GM18519 (cell line): ENCODE data around the gene C13orf46.

ENCODE experiments used
- ATAC-seq: cut with Tn5 transposase; IDR thresholded peaks from one replicate; pipeline ENCODE4 v1.9.1; 2021; ENCODE audit warnings: mild to moderate bottlenecking, moderate library complexity; ENCODE audit not compliant: unreplicated experiment, low FRiP score

Gene C13orf46

DNA sequence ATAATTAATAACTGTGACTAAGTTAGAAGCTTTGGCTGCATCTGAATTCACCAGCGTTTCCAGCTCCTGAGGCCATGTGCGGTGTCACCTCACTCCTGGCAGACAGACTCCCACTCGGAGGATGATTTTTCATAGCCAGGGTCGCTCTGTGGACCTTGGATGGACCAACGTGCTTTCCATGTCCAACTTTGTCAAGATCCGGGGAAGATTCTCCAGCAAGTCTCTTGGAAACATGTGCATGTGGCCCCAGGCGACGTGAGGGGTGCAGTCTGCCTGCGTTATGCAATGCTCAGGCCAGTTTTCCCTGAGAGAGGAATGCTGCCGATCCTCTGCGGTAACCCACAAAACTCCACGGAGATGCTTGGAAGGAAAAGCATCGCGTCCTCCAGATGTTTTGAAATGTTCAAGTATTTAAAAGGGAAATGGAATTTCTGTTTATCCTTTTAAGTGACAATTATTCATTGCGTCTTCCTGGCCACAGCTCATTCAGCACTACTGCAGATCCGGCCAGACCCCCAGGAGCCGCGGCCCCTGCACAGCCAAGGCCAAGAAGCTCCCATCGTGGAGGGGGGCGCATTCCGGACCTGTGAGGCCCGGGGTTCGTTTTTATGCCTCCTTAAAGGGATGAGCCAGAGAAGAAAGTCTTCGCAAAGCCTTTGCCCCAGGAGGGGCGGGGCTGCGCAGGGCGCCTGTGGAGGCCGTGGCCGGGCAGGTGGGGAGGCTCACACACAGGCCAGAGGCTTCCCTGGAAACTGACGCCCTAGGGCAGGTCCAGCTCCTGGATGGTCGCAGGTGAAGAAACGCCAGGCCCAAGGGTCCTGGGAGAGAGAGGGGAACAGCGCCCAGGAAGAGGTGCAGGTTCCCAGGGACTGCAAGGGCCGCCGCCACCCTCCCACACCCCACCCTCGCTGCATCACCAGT, 46.0 kb downstream of the C13orf46 start:
- no peak for ATAC-seq

GRCh38 chr13:113926951-113927660, 46.8 kb downstream of the C13orf46 start:
- no peak for ATAC-seq

- no peak for ATAC-seq
Observed at GRCh38 chr13:113926301-113926761, 47.5 kb downstream of the C13orf46 start.

GRCh38 chr13:113924184-113924901, 49.5 kb downstream of the C13orf46 start:
- ATAC-seq = no peak

- no peak for ATAC-seq
Observed at GRCh38 chr13:113923376-113924063, 50.4 kb downstream of the C13orf46 start.

DNA sequence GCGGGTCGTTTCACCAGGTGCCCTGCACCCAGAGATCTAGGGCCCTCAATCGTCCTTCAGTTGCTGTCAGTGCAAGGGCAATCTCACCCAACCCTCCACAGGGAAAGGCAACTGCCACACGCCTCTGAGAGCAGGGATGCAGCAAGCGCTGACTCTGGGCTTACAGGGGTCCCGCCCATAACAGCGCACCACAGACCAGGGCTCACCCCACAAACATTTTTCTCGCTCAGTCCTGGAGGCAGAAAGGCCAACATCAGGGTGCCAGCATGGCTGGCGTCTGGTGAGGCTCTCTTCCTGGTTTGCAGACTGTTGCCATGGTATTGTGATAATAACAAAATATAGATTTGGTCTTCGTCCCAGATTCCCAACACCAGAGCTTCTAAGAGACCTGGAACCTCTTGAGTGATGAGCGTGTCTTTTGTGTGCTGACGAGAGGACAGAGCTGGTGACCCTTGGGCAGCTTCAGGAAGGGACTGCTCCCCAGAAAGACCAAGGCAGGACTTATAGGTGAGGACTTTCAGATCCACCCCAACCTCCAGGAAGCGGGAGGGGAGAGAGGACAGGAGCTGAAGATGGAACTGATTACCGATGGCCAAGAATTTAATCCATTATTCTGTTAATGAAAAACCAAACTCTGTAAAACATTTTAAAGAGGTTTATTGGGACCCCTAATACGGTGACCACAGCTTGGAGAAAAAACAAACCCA, 51.3 kb downstream of the C13orf46 start:
- no peak for ATAC-seq

GRCh38 chr13:113921763-113922162, 52.1 kb downstream of the C13orf46 start:
- no peak for ATAC-seq

DNA sequence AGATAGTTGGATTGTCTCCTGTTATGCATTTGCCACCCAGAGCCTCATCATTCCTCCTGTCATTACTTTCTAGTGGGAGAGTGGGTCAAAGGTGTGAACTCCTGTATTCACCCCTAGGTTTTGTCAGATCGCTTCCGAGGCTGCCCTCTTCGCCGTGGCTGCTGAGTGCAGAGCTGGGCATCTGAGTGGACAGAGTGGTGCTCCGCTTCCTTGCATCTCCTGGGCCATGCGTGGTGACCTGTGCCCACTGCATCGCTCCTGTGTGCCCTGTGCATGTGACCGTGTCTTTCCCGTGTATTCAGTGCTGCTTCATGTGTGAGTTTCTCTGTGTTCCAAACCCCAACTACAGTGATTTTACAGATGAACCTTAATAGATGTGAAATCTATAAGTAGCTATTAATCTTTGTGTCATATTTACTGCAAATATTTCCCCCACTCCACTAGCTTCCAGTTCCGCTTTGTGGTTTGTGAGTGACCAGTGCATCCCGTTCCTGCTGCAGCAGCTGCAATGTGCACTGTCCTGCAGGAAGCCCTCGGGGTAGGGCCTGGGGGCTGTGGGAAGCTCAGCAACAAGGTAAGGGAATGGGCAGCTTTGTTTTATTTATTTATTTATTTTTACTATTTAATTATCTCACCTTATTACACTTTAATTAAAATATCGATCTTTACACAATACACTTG, 53.1 kb downstream of the C13orf46 start:
- no peak for ATAC-seq

GRCh38 chr13:113919761-113920559, 53.9 kb downstream of the C13orf46 start:
- no peak for ATAC-seq

GRCh38 chr13:113918981-113919701, 54.7 kb downstream of the C13orf46 start:
- no peak for ATAC-seq

GRCh38 chr13:113918580-113918979, 55.3 kb downstream of the C13orf46 start:
- ATAC-seq = no peak

DNA sequence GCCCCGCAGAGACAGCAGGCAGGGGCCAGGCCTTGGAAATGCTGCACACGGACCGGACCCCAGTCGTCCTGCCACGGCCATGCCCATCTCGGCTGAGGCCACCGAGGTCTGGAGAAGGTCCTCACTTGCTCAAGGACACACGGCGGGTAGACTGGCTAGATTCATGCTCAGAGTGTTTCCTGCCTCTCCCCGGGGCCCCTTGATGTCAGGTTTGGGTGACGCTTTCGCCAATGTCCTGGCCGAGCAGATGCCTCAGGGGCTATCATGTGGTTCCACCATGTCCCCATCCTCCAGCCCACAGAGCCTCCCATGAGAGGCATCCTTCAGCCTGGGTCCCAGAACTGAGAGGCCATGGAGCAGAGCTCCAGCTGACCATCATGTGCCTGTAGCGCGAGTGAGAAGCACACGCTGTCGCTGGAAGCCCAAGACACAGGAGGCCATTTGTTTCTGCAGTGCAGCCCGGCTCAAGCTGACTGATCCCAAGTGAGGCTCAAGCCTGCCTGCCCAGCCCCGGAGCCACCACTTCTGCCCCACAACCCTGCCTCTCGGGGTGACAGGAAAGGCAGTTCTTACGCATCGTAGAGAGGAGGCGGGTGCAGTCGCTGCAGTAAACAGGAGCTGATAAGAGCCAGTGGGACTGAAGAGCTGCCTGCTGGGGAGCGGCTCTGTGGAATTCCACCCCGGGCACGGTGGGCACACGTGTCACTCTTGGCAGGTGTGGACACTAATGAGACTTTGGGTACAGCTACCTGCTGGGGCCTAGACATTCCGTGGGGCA, 56.1 kb downstream of the C13orf46 start:
- no peak for ATAC-seq

- no peak for ATAC-seq
Observed at GRCh38 chr13:113917096-113917495, 56.8 kb downstream of the C13orf46 start.

- ATAC-seq = no peak
Observed at GRCh38 chr13:113916330-113916815, 57.5 kb downstream of the C13orf46 start.

DNA sequence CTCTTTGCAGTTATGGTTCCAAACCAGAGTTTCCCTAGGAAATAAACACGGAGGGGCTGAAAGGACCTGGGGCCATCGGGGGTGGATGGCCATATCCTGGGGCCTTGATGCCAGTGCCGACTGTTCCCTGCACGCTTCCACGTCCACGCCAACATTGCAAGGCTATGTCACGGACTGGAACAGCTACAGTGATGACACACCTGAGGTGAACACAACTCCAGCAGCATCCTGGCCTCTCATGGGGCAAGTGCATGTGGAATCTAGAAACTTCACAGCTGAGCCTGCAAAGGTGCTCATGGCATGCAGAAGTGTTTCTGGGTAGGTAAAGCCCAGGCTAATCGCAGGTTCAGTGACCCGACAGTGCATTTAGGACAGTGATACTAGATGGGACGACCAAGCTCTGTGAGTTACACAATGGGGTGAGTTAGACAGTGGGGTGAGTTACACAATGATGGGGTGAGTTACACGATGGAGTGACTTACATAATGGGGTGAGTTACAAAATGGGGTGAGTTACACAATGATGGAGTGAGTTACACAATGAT, 58.0 kb downstream of the C13orf46 start:
- no peak for ATAC-seq

DNA sequence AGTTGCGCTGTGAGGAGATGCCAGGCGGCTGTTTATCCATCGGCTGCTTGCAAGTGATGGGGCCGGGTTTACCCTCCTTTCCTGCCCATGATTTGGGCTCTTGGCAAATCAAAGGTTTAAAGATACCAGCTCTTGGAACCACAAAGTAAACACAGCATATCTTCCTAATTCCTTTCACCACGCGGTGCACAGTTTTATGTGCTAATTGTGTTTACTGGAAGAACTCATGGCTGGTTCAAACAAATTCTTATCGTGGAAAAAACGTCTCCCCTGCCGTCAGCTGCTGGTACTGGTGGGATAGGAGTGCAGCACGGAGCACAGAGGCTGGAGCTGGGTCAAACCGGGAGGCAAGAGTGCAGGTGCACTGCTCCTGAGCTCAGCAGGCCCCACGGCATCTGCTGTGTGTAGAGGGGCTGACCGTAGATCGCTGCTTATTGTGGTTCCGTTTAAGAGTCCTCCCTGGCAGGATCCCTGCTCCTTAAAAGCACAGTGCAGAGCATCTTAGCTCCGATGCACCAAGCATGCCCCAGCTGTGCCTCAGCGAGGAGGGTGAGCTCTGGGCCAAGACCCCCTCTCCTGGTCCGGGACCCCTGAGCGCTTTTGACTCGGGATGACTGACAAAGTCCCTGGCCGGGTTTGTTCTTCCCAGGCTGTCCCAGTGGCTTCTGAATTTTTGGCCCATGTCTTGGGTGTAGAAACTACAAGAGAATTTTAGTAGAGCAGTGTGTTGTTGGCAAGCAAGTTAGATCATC, 58.7 kb downstream of the C13orf46 start:
- no peak for ATAC-seq
